ENCODE data around the gene CCDC85C.

DNA sequence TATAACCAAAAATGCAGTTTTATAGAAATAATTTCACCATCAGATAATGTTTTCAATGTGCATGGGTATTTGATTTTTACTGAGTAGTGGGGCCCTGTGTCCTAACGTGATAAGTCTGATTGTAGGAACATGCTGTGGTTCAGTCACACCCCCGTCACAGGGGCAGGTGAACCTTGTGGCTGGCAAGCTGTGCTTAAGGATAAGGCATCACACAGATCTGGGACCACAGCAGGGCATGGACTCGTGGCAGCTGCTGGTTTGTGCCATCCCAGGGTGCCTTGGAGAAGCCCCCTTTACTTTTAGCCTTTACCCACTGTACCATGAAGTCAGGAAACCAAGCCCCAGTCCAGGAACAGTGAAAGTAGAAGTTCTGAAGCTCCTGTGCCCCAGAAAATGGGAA is 106.1 kb downstream of the CCDC85C start:
- no peak for TF ChIP-seq RFX5 (IDR thresholded peaks at IDR 0.05; ENCODE audit: low read depth, low read length)
- TF ChIP-seq, protein P1, sequence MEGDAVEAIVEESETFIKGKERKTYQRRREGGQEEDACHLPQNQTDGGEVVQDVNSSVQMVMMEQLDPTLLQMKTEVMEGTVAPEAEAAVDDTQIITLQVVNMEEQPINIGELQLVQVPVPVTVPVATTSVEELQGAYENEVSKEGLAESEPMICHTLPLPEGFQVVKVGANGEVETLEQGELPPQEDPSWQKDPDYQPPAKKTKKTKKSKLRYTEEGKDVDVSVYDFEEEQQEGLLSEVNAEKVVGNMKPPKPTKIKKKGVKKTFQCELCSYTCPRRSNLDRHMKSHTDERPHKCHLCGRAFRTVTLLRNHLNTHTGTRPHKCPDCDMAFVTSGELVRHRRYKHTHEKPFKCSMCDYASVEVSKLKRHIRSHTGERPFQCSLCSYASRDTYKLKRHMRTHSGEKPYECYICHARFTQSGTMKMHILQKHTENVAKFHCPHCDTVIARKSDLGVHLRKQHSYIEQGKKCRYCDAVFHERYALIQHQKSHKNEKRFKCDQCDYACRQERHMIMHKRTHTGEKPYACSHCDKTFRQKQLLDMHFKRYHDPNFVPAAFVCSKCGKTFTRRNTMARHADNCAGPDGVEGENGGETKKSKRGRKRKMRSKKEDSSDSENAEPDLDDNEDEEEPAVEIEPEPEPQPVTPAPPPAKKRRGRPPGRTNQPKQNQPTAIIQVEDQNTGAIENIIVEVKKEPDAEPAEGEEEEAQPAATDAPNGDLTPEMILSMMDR (conservative IDR thresholded peaks at IDR 0.05; ENCODE audit: low read depth, low read length) = no peak
- TF ChIP-seq POLR2A (IDR thresholded peaks at IDR 0.05; ENCODE audit: low read depth, low read length) = no peak
